HG03571 (cell line): Measurements from ENCODE around the gene ZBTB12.

ENCODE experiments used
- ATAC-seq: cut with Tn5 transposase; IDR thresholded peaks from one replicate; pipeline ENCODE4 v1.9.1; 2021; ENCODE audit not compliant: unreplicated experiment

Gene ZBTB12

DNA sequence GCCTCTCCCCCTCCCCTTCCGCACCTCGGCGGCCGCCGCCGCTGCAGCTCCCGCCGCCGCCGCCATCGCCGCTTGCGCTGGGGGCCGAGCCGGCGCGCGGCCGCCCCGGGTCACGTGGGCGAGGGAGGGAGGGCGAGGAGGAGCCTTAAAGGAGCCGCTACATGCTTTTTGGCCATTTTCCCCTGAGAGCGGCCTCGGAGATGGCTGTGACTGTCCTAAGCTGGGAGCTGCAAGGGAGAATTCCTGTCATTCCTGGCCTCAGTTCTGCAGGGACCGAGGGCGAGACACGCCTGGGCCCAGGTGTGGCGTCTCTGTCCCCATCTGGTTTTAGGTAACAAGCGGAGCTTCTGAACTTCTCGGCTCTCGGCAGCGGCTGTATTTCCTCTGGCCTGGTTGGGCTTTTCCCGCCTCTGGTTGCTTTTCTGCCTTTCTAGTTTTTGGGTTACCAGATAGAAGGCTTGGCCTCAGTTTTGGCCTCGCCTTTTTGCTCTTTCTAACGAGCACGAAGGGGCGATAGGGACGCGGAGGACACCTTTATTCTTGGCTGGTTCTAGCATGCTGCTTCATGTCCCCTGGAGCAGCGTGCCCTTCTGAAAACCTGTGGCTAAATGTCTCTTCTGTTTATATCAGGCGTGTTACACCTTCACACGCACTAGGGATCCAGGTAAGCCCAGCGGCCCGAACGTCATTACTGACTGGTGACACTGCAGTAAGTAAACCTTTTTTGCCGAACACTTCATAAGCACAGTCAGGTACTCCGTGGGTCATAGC is 4.1 kb downstream of the ZBTB12 start, which contains the start of gene EHMT2:
Gene EHMT2 (minus strand): TSS at position 87 of the 771 bp plus-strand sequence. CDS start 21 bp downstream, at position 66.
- ATAC-seq: peak; percentile 44

DNA sequence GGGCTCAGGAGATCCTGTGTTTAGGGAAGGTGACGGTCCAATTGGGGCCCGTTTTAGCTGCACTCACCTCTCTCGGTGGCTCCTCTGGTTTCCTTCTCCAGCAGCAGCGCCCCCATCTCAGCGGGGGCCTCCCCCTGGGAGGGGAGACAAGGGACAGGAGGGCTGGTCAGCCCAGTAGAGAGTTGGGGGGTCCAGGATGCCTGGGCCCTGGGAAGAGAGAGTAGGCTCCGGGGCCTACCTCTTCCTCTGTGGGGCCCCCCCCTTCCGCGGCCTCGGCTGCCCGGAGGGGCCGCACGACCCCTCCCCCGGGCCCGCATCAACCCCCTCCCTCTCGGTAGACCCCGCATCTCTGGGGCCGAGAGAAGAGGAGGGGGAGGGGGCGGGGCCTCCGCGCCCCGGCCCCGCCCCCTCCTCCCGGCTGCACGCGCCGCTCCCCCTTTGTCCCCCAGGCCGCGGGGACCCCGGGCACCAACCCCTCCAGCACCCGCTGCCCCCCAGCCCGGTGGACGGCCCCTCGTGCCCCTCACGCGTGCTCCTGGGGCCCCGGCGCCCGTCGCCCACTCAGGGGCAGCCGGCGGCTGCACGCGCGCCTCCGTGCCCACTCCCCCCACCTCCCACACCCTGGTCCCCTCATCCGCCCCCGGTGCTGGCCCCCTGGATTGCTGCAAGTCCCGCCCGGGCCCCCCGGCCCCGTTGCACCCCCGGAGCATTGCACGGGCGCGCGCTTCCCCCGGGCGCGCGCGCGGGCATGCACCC is 4.9 kb downstream of the ZBTB12 start:
- no peak for ATAC-seq

DNA sequence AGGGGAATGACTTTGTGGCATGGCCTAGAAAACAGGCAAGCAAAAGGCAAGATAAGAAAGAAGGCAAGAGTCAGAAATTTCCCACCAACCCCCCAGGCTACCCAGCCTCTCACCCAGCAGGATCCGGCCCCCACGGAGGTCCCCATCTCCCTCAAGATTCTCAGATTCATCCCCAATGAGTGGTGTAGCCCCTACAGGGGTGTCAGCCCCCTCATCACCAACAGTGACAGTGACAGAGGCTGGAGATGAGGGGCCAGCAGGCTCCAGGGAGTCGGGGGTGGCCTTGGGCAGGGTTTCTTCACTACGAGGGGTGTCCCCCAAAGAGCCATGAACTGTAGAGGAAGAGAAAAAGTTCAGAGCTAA is 5.4 kb downstream of the ZBTB12 start:
- no peak for ATAC-seq

DNA sequence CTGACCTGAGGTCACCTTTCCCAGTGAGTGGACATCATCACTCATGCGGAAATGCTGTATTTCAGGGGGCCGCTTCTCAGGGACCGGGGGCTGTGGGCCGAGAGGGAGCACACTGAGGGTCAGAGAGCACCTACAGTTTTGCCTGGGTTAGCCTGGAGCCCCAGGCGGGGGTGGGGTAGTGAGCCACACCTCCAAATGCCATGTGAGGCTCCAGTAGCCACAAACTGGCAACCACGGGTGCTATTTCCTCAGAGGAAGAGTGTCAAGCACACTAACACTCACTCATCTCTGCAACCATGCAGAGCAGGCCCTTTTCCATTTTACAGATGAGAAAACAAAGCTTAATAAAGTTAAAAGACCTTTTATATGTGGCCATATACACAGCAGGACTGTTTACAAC is 9.1 kb downstream of the ZBTB12 start:
- no peak for ATAC-seq

DNA sequence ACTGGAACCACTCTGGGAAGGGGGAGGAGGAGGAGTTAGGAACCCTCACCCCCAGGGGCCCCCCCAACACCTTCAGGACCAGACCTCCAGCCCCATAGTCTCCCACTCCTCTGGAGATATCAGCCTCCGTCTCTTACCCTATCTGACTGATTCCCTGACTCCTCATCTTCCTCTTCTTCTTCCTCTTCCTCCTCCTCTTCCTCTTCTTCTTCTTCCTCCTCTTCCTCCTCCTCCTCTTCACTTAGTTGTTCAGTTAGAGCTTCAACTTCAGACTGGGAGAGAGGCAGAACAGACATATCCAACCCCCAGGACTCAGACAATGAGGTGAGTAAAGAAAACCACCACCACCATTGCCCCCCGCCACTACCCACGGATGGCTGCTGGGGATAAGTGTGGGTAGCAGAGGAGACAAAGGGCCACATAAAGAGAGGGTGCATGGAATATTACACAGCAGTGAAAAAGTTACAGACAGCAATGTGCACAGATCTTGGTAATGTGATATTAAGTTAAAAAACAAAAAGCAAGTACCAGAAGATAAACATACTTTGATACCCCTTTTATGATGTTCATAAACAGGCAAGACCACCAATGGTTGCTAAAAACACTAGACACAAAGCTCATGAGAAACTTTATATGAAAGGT is 12.4 kb downstream of the ZBTB12 start:
- ATAC-seq: no peak

DNA sequence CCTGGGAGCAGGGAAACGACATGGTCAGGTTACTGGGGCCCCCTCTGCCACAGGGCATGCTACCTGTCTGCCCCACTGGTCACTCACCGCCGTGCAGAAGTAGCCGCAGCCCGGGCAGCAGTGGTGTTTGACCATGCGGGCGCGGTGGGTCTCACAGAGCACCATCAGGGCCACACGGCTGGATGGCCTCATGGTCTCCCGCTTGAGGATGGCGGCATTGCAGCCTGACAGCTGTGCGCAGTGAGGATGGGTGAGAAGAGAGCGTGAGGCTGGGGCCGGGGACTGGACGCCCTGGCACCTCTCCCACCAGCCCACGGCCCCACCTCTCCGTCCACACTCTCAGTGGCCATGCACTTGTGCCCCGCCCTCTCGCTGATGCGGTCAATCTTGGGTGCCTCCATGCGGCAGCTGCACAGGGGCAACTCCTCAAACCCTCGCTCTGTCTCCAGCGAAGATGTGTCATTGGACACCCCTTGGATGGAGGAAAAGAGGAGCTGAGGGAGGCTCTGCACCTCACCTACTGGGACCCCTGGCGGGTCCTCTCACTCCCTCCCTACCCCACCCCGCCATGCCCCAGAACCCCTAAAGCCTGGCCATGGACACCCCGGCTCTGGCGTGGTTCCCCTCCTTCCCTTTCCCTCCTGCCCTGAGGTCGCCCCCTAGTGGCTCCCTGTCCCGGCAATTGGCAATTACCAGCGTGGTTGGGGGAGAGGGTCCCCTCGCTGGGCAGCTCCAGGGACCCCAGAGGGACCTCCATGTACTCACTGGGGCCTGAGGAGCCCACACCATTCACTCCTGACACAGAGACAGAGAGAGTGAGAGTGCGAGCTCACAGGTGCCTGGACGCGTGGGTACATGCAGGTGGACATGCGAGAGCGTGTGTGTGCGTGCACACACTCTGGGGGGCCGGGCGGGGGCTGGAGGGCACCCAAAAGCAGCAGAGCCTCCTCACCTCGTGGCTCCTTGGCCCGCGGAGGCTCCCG is 13.3 kb downstream of the ZBTB12 start:
- ATAC-seq: no peak

DNA sequence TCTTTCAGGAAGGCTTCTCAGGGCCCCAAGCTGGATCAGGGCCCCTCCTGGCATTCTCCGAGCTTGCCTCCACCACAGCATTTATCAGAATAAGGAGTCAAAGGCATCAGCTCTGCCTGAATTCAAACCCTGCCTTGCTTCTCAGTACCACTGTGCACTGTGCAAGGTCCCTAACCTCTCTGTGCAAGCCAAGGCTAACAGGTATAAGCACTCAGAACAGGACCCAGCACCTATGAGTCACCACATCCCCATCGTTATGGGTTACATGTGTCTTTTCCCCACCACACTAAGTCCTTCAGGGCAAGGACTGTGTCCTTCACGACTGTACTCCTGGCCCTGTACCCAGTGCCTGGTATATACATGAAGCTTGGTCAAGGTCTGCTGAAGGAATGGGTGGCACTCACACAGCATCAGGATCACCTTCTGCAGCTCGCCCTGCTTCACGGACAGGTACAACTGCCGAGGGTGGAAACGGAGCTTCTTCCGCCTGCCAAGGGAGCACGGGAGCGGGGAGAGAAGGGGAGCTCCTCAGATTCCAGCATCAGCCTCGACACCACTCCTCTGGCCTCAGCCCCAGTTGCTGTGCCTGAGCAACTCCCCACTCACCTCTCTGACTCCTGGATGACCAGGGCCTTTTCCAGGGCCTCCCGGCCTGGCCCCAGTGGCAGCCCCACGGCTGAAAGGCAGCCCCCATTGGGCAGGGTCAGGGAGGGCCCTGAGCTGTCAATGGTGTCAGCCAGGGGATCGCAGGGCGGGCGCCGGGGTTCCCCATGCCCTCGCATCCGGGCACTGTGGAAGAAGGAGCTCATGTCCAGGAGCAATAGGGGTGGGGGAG is 14.5 kb downstream of the ZBTB12 start:
- ATAC-seq: no peak

DNA sequence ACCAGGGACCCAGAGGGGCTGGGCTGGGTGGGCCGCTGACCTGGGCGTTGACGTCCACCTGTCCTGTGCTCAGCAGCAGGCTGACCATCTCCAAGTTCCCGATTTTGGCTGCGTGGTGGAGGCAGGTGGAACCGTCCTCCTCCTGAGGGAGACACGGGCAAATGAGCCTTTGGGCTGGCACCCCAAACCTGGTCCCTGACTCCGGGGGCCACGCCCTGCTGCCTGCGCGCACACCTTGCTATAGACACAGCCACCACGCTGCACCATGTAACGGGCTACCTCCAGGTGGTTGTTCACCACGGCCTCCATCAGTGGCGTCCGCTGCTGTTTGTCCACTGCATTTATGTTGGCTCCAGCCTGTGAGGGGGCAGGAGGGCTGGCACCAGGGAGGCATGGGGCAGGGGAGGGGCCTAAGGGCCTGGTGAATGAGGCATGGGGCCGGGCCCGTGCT is 15.3 kb downstream of the ZBTB12 start:
- no peak for ATAC-seq

DNA sequence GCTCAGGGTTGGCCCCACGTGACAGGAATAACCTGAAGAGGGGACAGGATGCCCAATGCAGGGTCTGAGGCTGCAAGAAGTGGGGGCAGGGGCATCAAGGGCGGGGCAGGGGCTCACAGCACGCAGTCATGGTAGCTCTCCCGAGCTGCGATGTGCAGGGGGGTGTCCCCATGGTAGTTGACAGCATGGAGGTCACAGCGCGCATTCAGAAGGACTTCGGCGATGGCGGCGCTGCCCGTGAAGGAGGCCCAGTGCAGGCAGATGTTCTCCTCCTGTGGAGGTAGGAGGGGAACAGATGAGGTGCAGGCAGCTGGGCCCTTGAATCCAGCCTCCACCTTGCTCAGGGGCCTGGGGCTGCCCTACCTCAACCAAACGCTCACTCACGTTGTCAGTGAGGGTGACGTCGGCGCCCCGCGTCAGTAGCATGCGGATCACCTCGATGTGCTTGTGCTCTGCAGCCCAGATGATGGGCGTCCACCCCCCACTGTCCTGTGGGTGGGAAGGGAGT is 17.3 kb downstream of the ZBTB12 start:
- ATAC-seq: no peak

DNA sequence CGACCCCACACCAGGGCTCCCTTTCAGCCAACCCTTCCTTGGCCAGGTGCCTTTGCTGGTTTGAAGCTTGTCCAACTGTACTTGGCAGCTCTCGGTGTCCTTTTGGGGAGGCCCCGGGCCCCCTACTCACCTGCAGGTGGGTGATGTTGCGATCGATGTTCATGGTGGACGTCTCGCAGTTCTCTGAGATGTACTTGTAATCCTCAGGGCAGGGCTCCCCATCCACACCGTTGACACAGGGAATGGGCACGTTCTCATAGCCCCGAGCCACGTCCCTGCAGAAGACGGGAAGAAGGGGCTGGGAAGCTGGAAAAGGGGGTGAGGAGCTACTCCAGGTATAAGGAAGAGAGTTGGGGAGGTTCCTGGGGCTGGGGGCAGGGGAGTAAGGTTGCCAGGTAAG is 18.2 kb downstream of the ZBTB12 start:
- no peak for ATAC-seq

DNA sequence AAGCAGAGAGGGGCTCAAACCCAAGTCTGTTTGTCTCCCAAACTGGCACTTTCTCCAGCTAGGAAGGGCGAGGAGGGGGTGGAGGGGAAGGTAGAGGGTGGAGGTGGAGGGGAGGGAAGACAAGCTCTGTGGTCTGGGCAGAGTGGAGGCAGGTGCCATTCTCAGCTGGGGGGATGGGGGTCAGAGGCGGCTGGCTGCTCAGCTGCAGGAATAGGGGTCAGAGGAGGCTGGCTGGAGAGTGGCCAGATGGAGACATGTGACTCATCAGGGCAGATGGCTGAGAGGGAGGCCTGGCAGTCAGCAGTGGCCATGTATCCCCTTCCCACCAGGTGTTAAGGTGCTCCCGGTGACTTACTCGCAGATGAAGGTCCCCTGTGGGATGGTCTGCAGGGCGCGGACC is 19.5 kb downstream of the ZBTB12 start:
- no peak for ATAC-seq

DNA sequence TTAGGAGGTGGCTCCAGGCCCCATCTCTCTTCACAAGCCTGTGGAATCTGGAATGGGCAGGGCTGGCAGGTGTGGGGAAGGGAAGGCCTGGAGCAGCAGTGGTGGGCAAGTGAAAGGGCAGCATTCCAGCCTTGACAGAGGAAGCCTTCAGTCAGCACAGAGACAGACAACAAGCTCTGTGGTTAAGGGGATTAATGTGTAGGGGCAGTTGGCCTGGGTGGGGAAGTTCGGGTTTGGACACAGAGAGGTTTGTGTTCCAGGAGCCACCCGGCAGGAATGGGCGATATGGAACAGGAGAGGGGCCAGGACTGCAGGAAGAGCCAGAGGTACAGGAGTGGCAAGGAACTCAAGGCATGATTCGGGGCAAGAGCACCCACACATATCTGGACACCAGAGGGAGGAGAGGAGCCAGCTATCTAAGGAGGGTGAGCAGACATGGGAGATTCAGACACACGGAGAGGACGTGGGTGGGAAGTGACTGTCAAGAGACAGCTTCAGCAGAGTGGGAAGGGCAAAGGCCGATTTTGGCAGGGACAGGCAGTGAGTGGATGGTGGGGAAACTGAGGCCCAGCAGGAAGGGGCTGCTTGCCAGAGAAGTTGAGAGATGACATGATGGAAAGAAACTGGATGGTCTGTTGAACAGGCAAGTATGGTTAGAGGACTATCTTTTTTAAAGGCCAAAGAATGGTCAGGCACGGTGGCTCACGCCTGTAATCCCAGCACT is 20.6 kb downstream of the ZBTB12 start:
- no peak for ATAC-seq

DNA sequence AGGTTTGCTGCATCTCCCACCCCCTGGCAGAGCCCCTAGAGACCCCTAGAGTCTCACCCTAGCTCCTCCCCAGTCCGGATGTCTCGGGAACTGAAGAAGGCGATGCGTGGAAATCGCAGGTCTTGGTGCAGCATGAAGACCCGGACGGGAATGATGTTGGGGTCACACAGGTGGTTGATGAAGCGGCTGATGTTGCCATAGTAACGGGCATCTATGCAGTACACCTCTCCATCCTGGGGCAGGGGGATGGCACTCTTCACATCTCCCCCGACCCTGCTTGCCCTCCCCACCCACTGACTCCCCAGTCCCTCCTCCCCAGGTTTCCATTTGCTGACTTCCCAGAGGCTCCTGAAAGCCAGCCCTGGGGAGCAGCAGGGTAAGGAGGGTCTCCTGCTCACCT is 21.3 kb downstream of the ZBTB12 start:
- no peak for ATAC-seq

DNA sequence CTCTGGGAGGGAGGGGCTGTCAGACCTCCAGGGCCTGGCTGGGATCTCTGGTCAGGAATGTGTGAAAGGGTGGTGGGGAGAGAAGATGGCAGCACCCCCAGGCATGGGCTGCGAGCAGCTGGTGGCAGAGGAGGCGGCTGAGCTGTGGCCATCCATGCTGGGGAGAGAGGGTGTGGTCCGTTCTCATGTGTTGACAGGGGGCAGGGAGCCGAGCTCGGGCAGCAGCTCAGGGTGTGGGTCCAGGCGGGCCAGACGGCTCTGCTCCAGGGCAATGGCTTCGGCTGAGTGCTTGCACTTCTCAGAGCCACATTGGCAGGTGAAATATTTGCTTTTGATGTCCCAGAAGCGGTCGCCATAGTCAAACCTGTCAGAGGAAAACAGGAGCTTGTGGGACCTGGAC is 22.0 kb downstream of the ZBTB12 start:
- no peak for ATAC-seq

DNA sequence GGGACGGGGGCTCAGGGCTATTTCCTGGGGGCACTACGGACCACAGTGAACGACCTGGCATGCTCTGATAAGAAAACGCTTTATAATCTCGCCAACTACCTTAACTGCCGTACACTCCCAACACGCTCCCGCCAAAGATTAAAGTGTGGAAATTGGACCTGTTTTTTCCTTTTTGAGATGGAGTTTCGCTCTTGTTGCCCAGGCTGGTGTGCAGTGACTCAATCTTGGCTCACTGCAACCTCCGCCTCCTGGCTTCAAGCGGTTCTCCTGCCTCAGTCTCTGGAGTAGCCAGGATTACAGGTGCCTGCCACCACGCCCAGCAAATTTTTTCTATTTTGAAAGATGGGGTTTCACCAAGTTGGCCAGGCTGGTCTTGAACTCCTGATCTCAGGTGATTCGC is 22.7 kb downstream of the ZBTB12 start:
- no peak for ATAC-seq

DNA sequence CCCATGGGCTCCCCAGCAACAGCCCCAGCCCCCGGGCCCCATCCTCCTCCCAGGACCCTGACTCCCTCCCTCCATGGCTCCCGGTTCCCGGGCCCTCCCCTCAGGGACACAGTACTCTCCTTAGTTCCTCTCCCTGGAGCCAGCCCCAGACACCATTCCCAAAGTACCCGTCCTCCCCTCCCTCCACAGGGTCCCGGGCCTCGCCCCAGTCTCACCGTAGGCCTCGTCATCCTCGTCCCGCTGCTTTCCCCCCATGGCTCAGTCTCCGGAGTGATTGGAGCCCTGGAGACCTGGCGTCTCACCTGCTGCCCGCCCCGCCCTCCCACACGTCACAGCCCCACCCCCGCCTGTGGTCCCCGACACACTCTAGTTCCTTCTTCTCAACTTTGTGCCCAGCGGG is 23.2 kb downstream of the ZBTB12 start, which contains the start of gene SLC44A4:
Gene SLC44A4 (minus strand): TSS at position 272 of the 400 bp plus-strand sequence. CDS start 17 bp downstream, at position 255.
- no peak for ATAC-seq

DNA sequence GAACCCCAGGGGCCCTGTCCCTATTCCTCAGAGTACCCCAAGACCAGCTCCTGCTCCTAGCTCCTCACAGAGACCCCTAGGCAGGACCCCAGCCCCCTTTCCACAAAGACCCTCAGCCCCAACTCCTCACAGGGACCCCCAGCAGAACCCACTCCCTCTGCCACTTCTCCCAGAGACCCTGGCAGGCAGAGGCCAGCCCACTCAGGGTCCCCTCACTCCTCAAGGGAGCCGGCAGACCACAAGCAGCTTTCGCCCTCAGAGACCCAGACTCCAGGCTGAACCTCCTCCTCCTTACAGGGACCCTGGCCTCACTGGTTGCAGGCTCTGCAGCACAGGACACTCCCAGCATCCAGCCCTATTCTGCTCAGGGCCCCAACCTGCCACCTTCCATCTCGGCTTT is 23.7 kb downstream of the ZBTB12 start:
- ATAC-seq: no peak

DNA sequence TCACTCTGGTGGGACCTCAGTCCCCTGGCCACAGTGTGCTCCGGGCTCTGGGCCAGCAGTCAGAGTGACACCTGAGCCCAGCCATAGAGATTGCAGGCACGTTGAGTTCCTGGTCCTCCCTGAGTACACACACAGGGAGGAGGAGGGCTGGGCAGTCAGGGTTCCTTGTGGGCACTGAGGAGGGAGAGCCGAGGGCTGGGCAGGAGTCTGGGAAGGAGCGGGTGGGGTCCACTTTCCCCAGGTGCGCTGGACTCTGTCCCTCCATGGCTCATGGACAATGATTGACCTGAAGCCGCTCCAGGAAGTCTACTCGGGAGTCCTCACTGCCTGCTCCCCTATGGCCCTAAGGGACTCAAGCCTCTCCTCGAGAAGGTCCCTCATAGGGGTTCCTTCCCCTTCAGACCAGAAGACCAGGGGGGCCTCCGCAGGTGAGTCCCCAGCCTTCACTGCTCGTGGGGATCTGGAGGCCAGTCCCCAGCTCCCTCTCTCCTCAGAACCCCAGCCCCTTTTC is 24.2 kb downstream of the ZBTB12 start:
- no peak for ATAC-seq
